Ureter (tissue), 1 donor: ENCODE results near the gene ORC2. TPM values are rescaled to one million over a fixed set of nuclear protein-coding genes. Genes with fewer than 3 reads are reported as not detected.
"Not testable (repeated sequence)": the region's sequence is repeated elsewhere in the genome, so short reads cannot be mapped to it uniquely, and the experiment has no call there.

ENCODE experiments used
- DNase-seq: peaks from one replicate; pipeline ENCODE4 v3.0.0-alpha.2; 2020; ENCODE audit warnings: low spot score
- total RNA-seq: library from RNA; stranded (reverse); gene quantifications from one replicate; pipeline ENCODE4 v1.2.4, GENCODE V29; 2023
- donor health status: DM: yes; HTN: yes; CAD: no.

The ORC2 gene
- total RNA-seq, 1 donor from 2014 or later = 44.9 TPM

GRCh38 chr2:200930947-200931626 lies 32.4 kb downstream of the ORC2 start:
- no peak for DNase-seq

DNA sequence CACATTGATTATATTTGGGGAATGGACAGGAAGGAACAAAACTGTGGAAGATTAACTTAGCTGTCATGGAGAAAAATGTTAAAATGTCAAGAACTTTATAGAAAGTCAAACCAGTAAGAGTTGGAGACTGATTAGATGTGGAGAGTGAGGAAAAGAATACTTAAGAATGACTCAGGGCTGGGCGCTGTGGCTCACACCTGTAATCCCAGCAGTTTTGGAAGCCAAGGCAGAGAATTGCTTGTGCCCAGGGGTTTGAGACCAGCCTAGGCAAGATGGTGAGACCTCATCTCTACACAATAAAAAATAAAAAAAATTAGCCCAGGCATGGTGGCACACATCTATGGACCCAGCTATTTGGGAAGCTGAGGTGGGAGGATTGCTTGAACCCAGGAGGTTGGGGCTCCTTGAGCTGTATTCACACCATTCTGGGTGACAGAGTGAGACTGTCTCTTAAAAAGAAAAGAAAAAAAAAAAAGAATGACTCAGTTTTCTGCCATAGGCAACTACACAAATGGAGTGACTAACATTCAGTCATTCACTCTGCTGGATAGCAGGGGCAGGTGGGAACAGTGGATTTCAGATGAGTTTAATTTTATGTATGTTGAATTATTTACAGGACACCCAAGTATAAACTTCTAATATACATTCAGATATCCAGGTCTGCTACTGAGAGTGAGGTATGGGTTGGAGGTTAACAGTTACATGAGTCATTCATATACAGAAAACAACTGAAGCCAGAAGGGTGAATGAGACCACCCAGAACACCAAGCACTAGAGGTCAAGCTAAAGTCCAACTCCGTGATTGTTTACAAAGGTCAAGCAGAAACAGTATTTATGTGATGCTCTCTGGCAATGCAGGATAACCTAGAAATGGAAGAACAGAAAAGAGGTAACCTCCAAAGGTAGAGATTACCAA lies 33.9 kb downstream of the ORC2 start:
- no peak for DNase-seq

- no peak for DNase-seq
Observed at GRCh38 chr2:200922439-200922838, 41.0 kb downstream of the ORC2 start.

DNA sequence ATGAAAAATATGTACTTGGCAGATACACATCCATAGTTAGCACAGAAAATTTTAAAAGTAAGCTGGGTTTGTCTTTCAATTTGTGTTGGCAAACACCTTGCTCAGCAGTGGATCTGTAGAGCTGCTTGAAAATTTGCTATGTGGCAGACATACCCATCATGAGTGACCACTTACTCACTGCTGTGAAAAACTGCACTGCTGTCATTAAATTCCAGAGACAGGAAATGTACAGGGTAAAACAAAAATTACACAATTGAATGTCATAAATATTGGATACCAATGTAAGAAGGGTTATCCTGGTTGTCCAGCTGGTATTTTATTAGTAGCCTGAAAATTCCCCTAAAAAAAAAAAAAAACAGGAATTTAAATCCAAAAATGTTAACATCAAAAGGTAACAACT lies 49.8 kb downstream of the ORC2 start:
- DNase-seq = no peak

DNA sequence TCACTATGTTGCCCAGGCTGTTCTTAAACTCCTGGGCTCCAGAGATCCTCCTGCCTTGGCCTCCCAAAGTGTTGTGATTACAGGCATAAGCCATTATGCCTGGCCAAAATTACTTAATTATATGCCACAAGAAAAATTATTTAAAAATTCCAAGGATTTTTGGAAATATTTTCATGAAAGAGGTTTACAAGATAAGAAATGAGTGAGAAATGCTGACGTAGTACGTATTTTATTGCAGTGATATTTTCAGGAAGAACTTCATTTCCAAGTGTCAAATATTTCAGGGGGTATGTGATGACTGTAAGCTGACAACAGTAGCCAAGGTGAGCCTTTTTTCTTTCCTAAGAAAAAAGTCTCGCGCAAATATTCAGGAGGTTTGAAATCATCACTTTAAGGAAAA lies 53.5 kb downstream of the ORC2 start:
- no peak for DNase-seq

GRCh38 chr2:200905618-200906296 lies 57.7 kb downstream of the ORC2 start:
- peak; percentile 72 for DNase-seq

GRCh38 chr2:200901459-200902072 lies 61.9 kb downstream of the ORC2 start:
- peak; percentile 67 for DNase-seq

- DNase-seq = no peak
Observed at GRCh38 chr2:200899482-200899881, 64.0 kb downstream of the ORC2 start.

- peak; percentile 97 for DNase-seq
Observed at GRCh38 chr2:200888704-200889625, 74.5 kb downstream of the ORC2 start, which contains the start of the genes NIF3L1 and PPIL3. NIF3L1 (plus strand) TSS chr2:200889371; CDS start chr2:200891944, 2,573 bp downstream. PPIL3 (minus strand) TSS chr2:200889077; CDS start chr2:200887615, 1,462 bp downstream.

- DNase-seq = not testable (repeated sequence)
Observed at GRCh38 chr2:200881715-200882249, 81.7 kb downstream of the ORC2 start.

DNA sequence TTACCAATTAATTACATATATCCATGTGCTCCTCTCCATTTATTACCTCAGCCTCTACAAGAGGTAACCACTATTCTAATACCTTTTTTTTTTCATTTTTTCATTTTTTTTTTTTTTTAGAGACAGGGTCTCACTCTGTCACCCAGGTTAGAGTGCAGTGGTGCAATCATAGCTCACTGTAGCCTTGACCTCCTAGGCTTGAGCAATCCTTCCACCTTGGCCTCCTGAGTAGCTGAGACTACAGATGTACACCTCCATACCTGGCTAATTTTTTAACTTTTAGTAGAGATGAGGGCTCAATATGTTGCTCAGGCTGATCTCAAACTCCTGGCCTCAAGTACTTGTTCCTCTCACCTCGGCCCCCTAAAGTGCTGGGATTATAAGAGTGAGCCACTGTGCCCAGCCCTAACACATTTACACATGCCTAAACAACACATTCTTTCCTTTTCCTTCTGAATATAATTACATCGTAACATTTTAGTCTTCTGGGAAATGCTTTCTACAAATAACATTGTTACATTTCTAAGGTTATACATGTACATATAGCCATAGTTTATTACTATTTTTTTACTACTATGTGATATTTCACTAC lies 85.1 kb downstream of the ORC2 start:
- DNase-seq = no peak

- no peak for DNase-seq
Observed at GRCh38 chr2:200877443-200877842, 86.0 kb downstream of the ORC2 start.

- no peak for DNase-seq
Observed at GRCh38 chr2:200873560-200873959, 89.9 kb downstream of the ORC2 start.

- no peak for DNase-seq
Observed at GRCh38 chr2:200871151-200871550, 92.3 kb downstream of the ORC2 start.

DNA sequence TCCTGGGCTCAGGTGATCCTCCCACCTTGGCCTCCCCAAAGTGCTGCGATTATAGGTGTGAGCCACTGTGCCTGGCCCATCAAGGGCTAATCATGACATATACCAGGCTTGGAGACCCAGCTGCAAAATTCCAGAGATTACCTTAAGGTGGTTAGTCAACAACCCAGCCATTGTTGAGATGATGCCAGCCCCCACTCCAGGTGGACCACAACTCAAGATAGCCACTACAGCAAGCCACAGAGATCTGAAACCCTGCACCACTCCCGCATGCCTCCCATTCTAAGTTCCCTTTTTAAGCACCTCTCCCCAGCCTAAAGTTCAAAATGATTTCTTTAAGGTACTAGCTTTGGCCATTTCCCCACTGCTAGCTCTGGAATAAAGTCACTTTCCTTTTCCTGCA lies 94.4 kb downstream of the ORC2 start:
- no peak for DNase-seq

DNA sequence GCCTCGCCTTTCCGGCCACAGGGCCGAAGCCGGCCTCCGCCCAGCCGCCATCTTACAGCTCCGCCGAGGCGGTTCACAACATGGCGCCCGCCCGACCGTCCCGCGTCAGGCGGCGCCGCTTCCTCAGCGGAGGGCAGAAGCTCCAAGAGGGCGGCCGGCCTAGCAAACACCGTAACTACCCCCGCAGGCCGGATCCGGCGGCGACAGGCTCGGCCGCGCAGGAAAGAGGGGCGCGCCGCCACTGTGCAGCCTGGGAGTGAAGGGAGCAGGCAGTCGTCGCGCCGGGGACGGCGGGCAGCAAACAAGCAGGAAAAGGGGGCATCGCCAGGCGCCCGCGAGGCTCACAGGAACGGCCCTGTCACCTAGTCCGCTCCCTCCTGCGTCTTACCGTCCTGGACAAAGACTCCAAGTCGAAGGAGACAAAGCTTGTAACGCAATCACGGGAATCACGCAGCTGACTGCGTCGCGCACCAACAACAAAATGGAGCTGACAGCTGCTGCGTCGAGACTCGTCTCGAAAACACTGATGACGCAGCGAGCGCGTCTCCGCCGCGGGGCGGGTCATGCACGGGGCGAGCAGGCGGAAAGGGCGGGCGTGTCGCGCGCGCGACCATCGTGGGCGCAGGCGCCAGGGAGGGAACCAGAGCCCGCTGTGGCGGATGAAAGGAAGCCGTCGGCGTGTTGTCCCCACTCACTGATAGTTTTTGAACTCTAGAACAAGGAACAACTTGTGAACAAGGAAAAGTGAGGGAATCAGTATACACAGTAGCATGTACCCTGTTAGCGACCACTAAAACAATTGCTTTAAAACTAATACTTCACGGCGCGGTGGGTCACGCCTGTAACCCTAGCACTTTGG lies 99.1 kb downstream of the ORC2 start, which contains the start of gene CLK1:
CLK1 (minus strand) TSS at position 483 of the 859 bp plus-strand sequence. CDS start 2,796 bp downstream, outside the sequence.
- peak; percentile 98 for DNase-seq

GRCh38 chr2:200863782-200864175 lies 99.7 kb downstream of the ORC2 start:
- peak; percentile 85 for DNase-seq

- DNase-seq = peak; percentile 58
Observed at GRCh38 chr2:200862532-200863000, 100.9 kb downstream of the ORC2 start.
